AG09319 (cell line): ENCODE data around the gene PRR19.

ENCODE experiments used
- DNase-seq: peaks from one replicate; pipeline ENCODE4 v3.0.0-alpha.2; 2010; ENCODE audit warnings: low read depth; ENCODE audit errors: extremely low read depth
- CTCF ChIP-seq: IDR thresholded peaks from 2 replicates; pipeline ENCODE4 v1.5.1; 2011; ENCODE audit warnings: low read depth, mild to moderate bottlenecking, inconsistent platforms, low read length, moderate library complexity

PRR19 gene

GRCh38 chr19:42301646-42302203, at the start of gene PRR19:
PRR19 (plus strand) TSS chr19:42302132; CDS start chr19:42309585, 7,453 bp downstream.
- no peak for TF ChIP-seq CTCF
- DNase-seq, result no peak

GRCh38 chr19:42252365-42253244, 49.3 kb upstream of the PRR19 start:
- TF ChIP-seq CTCF, result no peak
- no peak for DNase-seq

GRCh38 chr19:42253245-42254088, 48.5 kb upstream of the PRR19 start:
- DNase-seq, result no peak
- no peak for TF ChIP-seq CTCF

- DNase-seq, result no peak
- no peak for TF ChIP-seq CTCF
Measured at GRCh38 chr19:42254089-42254849, 47.7 kb upstream of the PRR19 start.

GRCh38 chr19:42254850-42255765, 46.8 kb upstream of the PRR19 start, which contains the start of gene ERF:
ERF (minus strand) TSS chr19:42255128; CDS start chr19:42254999, 129 bp downstream.
- no peak for TF ChIP-seq CTCF
- DNase-seq, result peak; percentile 73
